ENCODE measurements around the gene ORAI3. TPM values are rescaled to one million over a fixed set of nuclear protein-coding genes. Genes with fewer than 3 reads are reported as not detected.

The ORAI3 gene
- total RNA-seq, 1 experiment from 2014 or later: 9.0 TPM

DNA sequence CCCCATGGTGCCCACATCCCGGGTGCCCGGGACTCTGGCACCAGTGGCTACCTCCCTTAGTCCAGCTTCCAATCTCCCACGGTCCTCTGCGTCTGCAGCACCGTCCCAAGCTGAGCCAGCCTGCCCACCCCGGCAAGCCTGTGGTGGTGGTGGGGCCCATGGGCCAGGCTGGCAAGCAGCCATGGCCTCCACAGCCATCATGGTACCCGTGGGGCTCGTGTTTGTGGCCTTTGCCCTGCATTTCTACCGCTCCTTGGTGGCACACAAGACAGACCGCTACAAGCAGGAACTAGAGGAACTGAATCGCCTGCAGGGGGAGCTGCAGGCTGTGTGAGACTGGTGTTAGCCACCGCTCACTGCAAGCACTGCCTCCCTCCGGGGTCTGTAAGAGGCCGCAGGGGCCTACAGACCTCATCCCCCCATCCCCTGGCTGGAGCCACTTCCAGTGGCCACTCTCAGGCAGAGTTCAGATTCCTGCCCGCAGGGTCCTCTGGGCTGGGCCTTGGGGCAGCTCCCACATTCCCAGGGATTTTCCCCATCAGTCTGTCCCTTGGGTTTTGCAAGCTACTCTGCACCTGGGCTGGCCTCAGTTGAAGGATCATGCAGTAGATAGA is 4.8 kb downstream of the ORAI3 start:
- no TSS peak for BruUV-seq (replicated peaks)
- Histone ChIP-seq H3K4me2 (ENCODE audit: low read length) (peak overlapping the region; percentile 41), H3K9ac (ENCODE audit: low read length) (no peak overlapping the region), H4K20me1 (ENCODE audit: insufficient read depth) (no peaks in the 10 kb centered on the region), H3K4me1 (ENCODE audit: control insufficient read depth in 1 of 2, insufficient read depth in 2 of 2, low read length in 2 of 2) (peaks cover 29 to 47% of the 10 kb centered on the region in 2 experiments), H3K36me3 (ENCODE audit: control insufficient read depth in 1 of 2, insufficient read depth in 2 of 2, low read length in 2 of 2) (no peaks in the 10 kb centered on the region), H3K9me2 (ENCODE audit: insufficient read depth) (no peaks in the 10 kb centered on the region), H3K27me3 (ENCODE audit: insufficient read depth, low read length) (no peaks in the 10 kb centered on the region), H3K79me2 (ENCODE audit: insufficient read depth, low read length) (peaks cover 7% of the 10 kb centered on the region), H2AFZ (ENCODE audit: low read depth, low read length, poor library complexity, severe bottlenecking) (no peak overlapping the region), H3K27ac (ENCODE audit: low read depth, low read length) (peak overlapping the region; percentile 17), H3K9me3 (ENCODE audit: control insufficient read depth in 1 of 2, insufficient read depth in 1 of 2, low read depth in 1 of 2, low read length in 2 of 2) (no peaks in the 10 kb centered on the region), H3K4me3 (replicated peaks in 1 of 2; ENCODE audit: low read depth in 1 of 2, low read length in 2 of 2) (no peak overlapping the region)
- POLR2A ChIA-PET: interaction anchor here (1.0 to 1.3 kb wide), 3 partner anchors 12 to 226 kb away, joined by 3 to 4 read pairs (median 4); partner anchors contain the start of genes FUS, ZNF646 and ZNF668
- peak; percentile 47 for ATAC-seq
- CTCF ChIA-PET: interaction anchor here (0.7 to 3.1 kb wide), 25 partner anchors 9 to 915 kb away, joined by 3 to 18 read pairs (median 4); partner anchors contain the start of genes ARMC5, DCTPP1, KAT8 and TRIM72
- DNase-seq (ENCODE audit: low read depth, low spot score): peak; percentile 71
- RAD21 ChIA-PET (ENCODE audit: low non-redundant PET in 1 of 2, low total read pairs in 2 of 2, uncharacterized antibody in 2 of 2, unreplicated experiment in 2 of 2): interaction anchor here in 1 of 2 experiments (0.8 kb wide), 2 partner anchors 189 to 506 kb away, joined by 3 to 4 read pairs; partner anchors contain the start of gene ARMC5
- intact Hi-C loops (cut with micrococcal nuclease): loop anchor here (10.0 kb wide), 2 partner anchors 141 to 491 kb away; partner anchors contain the start of genes VKORC1 and ZNF843
- TF ChIP-seq JUND (IDR thresholded peaks at IDR 0.05) (no peak), SIN3A (IDR thresholded peaks at IDR 0.05; ENCODE audit: low read depth) (no peak), ELF1 (IDR thresholded peaks at IDR 0.05; ENCODE audit: borderline replicate concordance, low read depth) (no peak), EZH2phosphoT487 (IDR thresholded peaks at IDR 0.05; ENCODE audit: borderline replicate concordance) (no peak), EZH2 (IDR thresholded peaks at IDR 0.05) (no peak), YY1 (IDR thresholded peaks at IDR 0.05; ENCODE audit: extremely low read depth, insufficient replicate concordance, low read depth, low read length) (peak; percentile 11), SRF (IDR thresholded peaks at IDR 0.05; ENCODE audit: low read depth) (no peak), CBX3 (IDR thresholded peaks at IDR 0.05; ENCODE audit: low read depth) (no peak)
- TF ChIP-seq, protein P1, sequence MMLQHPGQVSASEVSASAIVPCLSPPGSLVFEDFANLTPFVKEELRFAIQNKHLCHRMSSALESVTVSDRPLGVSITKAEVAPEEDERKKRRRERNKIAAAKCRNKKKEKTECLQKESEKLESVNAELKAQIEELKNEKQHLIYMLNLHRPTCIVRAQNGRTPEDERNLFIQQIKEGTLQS (IDR thresholded peaks at IDR 0.05): no peak
- TF ChIP-seq, protein P2, sequence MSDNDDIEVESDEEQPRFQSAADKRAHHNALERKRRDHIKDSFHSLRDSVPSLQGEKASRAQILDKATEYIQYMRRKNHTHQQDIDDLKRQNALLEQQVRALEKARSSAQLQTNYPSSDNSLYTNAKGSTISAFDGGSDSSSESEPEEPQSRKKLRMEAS (IDR thresholded peaks at IDR 0.05): no peak
- TF ChIP-seq, protein P3, sequence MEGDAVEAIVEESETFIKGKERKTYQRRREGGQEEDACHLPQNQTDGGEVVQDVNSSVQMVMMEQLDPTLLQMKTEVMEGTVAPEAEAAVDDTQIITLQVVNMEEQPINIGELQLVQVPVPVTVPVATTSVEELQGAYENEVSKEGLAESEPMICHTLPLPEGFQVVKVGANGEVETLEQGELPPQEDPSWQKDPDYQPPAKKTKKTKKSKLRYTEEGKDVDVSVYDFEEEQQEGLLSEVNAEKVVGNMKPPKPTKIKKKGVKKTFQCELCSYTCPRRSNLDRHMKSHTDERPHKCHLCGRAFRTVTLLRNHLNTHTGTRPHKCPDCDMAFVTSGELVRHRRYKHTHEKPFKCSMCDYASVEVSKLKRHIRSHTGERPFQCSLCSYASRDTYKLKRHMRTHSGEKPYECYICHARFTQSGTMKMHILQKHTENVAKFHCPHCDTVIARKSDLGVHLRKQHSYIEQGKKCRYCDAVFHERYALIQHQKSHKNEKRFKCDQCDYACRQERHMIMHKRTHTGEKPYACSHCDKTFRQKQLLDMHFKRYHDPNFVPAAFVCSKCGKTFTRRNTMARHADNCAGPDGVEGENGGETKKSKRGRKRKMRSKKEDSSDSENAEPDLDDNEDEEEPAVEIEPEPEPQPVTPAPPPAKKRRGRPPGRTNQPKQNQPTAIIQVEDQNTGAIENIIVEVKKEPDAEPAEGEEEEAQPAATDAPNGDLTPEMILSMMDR (IDR thresholded peaks at IDR 0.05 in 2 of 3, conservative IDR thresholded peaks at IDR 0.05 in 1 of 3; ENCODE audit: borderline replicate concordance in 1 of 3, insufficient read depth in 1 of 3, low read depth in 2 of 3, low read length in 2 of 3): peak in 2 of 3 experiments; percentile 84 to 87; a peak in 4 of 6 replicates
